ENCODE data around the gene CCDC179.

GRCh38 chr11:22828373-22828772 lies 31.9 kb downstream of the CCDC179 start:
- TF ChIP-seq POLR2A (IDR thresholded peaks at IDR 0.05) (no peak), CTCF (IDR thresholded peaks at IDR 0.05) (no peak)

All from adrenal gland (tissue), 5 donors.